ENCODE measurements around the gene CACNG5. TPM values are rescaled to one million over a fixed set of nuclear protein-coding genes. Genes with fewer than 3 reads are reported as not detected.

The CACNG5 gene
- total and polyA plus RNA-seq, 2 donors (not counting 1 experiment from before 2014, with no cell fraction given): not detected

DNA sequence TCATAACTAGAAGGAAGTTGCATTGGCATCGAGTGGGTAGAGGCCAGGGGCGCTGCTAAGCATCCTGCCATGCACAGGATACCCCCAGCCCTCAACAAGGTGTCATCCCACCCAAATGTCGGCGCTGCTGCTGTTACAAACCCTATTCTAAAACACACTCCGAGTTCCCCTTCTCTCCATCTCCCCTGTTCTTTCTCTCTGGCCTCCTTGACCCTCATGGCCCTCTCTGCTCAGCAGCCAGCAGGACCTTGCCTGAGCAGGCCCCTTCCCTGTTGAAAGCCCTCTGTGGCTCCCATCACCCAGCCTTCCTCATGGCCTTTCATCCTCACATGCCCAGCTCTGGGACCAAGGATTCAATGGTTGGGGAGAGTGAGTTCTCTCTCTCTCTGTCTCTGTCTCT is 22.3 kb upstream of the CACNG5 start:
- Histone ChIP-seq H3K27me3 (replicated peaks in 1 of 4; ENCODE audit: control extremely low read depth in 1 of 4, control insufficient read depth in 3 of 4, insufficient read depth in 4 of 4, low read length in 3 of 4) (peaks cover 0 to 13% (median 3%) of the 10 kb centered on the region in 4 experiments), H3K9ac (ENCODE audit: low read length) (no peak overlapping the region), H3K4me3 (ENCODE audit: control extremely low read depth in 1 of 5, extremely low read depth in 1 of 5, insufficient read depth in 1 of 5, low read depth in 2 of 5, low read length in 4 of 5) (no peak overlapping the region), H3K4me2 (replicated peaks; ENCODE audit: low read depth, low read length, poor library complexity, severe bottlenecking) (no peak overlapping the region), H3K79me2 (ENCODE audit: control insufficient read depth, insufficient read depth, low read length) (no peaks in the 10 kb centered on the region), H3K4me1 (ENCODE audit: control insufficient read depth in 2 of 2, insufficient read depth in 2 of 2, low read length in 2 of 2) (no peaks in the 10 kb centered on the region), H3K36me3 (replicated peaks in 1 of 2; ENCODE audit: control extremely low read depth in 1 of 2, control insufficient read depth in 1 of 2, extremely low read depth in 1 of 2, insufficient read depth in 2 of 2, low read length in 1 of 2) (no peaks in the 10 kb centered on the region), H3K27ac (ENCODE audit: low read length in 2 of 2) (no peak overlapping the region), H2AFZ (ENCODE audit: insufficient read depth, low read depth, low read length, poor library complexity, severe bottlenecking) (no peak overlapping the region), H3K9me3 (ENCODE audit: control extremely low read depth in 1 of 3, control insufficient read depth in 2 of 3, insufficient read depth in 1 of 3, low read length in 2 of 3) (peaks cover 0 to 3% (median 0%) of the 10 kb centered on the region in 3 donors), H4K20me1 (ENCODE audit: control insufficient read depth, insufficient read depth, low read length, poor library complexity, severe bottlenecking) (no peaks in the 10 kb centered on the region)
- no peak for DNase-seq
- intact Hi-C loops (cut with micrococcal nuclease): no loop called here
- H3K27ac Mint-ChIP-seq: no peak overlapping the region
- no peak for ATAC-seq (ENCODE audit: low read depth)
- TF ChIP-seq, protein P1, sequence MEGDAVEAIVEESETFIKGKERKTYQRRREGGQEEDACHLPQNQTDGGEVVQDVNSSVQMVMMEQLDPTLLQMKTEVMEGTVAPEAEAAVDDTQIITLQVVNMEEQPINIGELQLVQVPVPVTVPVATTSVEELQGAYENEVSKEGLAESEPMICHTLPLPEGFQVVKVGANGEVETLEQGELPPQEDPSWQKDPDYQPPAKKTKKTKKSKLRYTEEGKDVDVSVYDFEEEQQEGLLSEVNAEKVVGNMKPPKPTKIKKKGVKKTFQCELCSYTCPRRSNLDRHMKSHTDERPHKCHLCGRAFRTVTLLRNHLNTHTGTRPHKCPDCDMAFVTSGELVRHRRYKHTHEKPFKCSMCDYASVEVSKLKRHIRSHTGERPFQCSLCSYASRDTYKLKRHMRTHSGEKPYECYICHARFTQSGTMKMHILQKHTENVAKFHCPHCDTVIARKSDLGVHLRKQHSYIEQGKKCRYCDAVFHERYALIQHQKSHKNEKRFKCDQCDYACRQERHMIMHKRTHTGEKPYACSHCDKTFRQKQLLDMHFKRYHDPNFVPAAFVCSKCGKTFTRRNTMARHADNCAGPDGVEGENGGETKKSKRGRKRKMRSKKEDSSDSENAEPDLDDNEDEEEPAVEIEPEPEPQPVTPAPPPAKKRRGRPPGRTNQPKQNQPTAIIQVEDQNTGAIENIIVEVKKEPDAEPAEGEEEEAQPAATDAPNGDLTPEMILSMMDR (IDR thresholded peaks at IDR 0.05): no peak
- TF ChIP-seq EZH2 (IDR thresholded peaks at IDR 0.05; ENCODE audit: borderline replicate concordance, insufficient read depth, low read depth, low read length, poor library complexity, severe bottlenecking): no peak
- POLR2A ChIA-PET: no interaction called here
- no peaks in the 10 kb centered on the region for H3K4me1 Mint-ChIP-seq
- H3K27me3 Mint-ChIP-seq: peaks cover 37% of the 10 kb centered on the region
- CTCF ChIA-PET: no interaction called here
- WGBS (ENCODE audit: insufficient coverage): 93% methylated on average over 5 of the region's 5 CpGs
- no peak overlapping the region for H3K4me3 Mint-ChIP-seq
- H3K9me3 Mint-ChIP-seq (ENCODE audit: insufficient read depth): no peaks in the 10 kb centered on the region

DNA sequence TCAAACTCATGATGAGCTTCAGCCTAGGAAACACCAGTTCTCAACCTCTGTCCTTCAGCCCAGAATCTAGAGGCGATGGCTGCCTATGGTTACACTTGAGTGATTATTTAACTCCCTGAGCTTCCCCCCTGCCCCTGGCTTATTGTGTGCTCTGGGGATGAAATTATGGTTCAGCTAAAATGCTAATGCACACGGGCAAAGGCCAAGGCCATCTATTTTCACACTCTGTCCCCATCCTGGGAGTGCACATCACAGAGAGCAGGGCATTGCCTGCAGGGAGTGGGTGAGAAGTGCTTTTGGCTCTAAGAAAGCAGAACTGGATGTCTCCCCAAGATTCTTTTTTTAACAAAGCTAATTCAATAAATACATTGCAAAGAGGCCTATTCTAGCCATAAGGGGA is 21.6 kb upstream of the CACNG5 start:
- H3K79me2 ChIP-seq (ENCODE audit: control insufficient read depth, insufficient read depth, low read length): no peaks in the 10 kb centered on the region
- no peaks in the 10 kb centered on the region for H3K9me3 Mint-ChIP-seq (ENCODE audit: insufficient read depth)
- H4K20me1 ChIP-seq (ENCODE audit: control insufficient read depth, insufficient read depth, low read length, poor library complexity, severe bottlenecking): no peaks in the 10 kb centered on the region
- H3K36me3 ChIP-seq (replicated peaks in 1 of 2; ENCODE audit: control extremely low read depth in 1 of 2, control insufficient read depth in 1 of 2, extremely low read depth in 1 of 2, insufficient read depth in 2 of 2, low read length in 1 of 2): no peaks in the 10 kb centered on the region
- peaks cover 0 to 6% (median under 1%) of the 10 kb centered on the region in 4 experiments for H3K27me3 ChIP-seq (replicated peaks in 1 of 4; ENCODE audit: control extremely low read depth in 1 of 4, control insufficient read depth in 3 of 4, insufficient read depth in 4 of 4, low read length in 3 of 4)
- intact Hi-C loops (cut with micrococcal nuclease): no loop called here
- H3K4me2 ChIP-seq (replicated peaks; ENCODE audit: low read depth, low read length, poor library complexity, severe bottlenecking): no peak overlapping the region
- H3K4me3 ChIP-seq (ENCODE audit: control extremely low read depth in 1 of 5, extremely low read depth in 1 of 5, insufficient read depth in 1 of 5, low read depth in 2 of 5, low read length in 4 of 5): no peak overlapping the region
- ATAC-seq (ENCODE audit: low read depth) (no peak), DNase-seq (no peak)
- no peak for TF ChIP-seq EZH2 (IDR thresholded peaks at IDR 0.05; ENCODE audit: borderline replicate concordance, insufficient read depth, low read depth, low read length, poor library complexity, severe bottlenecking)
- TF ChIP-seq, protein P1 (IDR thresholded peaks at IDR 0.05): no peak
- H3K4me3 Mint-ChIP-seq: no peak overlapping the region
- H3K9ac ChIP-seq (ENCODE audit: low read length): no peak overlapping the region
- H3K9me3 ChIP-seq (ENCODE audit: control extremely low read depth in 1 of 3, control insufficient read depth in 2 of 3, insufficient read depth in 1 of 3, low read length in 2 of 3): peaks cover 0 to 7% (median 4%) of the 10 kb centered on the region in 3 donors
- ChIA-PET POLR2A (no interaction called here), CTCF (no interaction called here)
- H3K4me1 Mint-ChIP-seq: no peaks in the 10 kb centered on the region
- no peak overlapping the region for H3K27ac Mint-ChIP-seq
- no peak overlapping the region for H3K27ac ChIP-seq (ENCODE audit: low read length in 2 of 2)
- no peaks in the 10 kb centered on the region for H3K4me1 ChIP-seq (ENCODE audit: control insufficient read depth in 2 of 2, insufficient read depth in 2 of 2, low read length in 2 of 2)
- WGBS (ENCODE audit: insufficient coverage): no CpG with 5 or more reads among the region's 2 CpGs
- H3K27me3 Mint-ChIP-seq: peaks cover 30% of the 10 kb centered on the region
- no peak overlapping the region for H2AFZ ChIP-seq (ENCODE audit: insufficient read depth, low read depth, low read length, poor library complexity, severe bottlenecking)
